GM19324 (cell line): Measurements from ENCODE around the gene PRM3.
A peak's percentile ranks its signal among the peaks of the same experiment; 100 is the strongest.

Experiments used
- ATAC-seq: cut with Tn5 transposase; IDR thresholded peaks from one replicate; pipeline ENCODE4 v1.9.1; 2021; ENCODE audit warnings: mild to moderate bottlenecking, moderate library complexity; ENCODE audit not compliant: unreplicated experiment, low FRiP score

The PRM3 gene

GRCh38 chr16:11262915-11263314 is 10.5 kb downstream of the PRM3 start:
- no peak for ATAC-seq

GRCh38 chr16:11260596-11260966 is 12.8 kb downstream of the PRM3 start:
- ATAC-seq: no peak

GRCh38 chr16:11259655-11260595 is 13.5 kb downstream of the PRM3 start:
- ATAC-seq: no peak

- no peak for ATAC-seq
Measured at GRCh38 chr16:11258553-11259492, 14.6 kb downstream of the PRM3 start.

- ATAC-seq: no peak
Measured at GRCh38 chr16:11257131-11257938, 16.1 kb downstream of the PRM3 start.

- no peak for ATAC-seq
Measured at GRCh38 chr16:11256661-11257130, 16.7 kb downstream of the PRM3 start.

GRCh38 chr16:11255737-11256660 is 17.4 kb downstream of the PRM3 start, which contains the start of gene SOCS1:
TSS of gene SOCS1 (minus strand) at chr16:11256204. CDS start at chr16:11255478, 726 bp downstream.
- peak; percentile 68 for ATAC-seq

- peak; percentile 4 for ATAC-seq
Measured at GRCh38 chr16:11254913-11255736, 18.3 kb downstream of the PRM3 start.

- ATAC-seq: no peak
Measured at GRCh38 chr16:11253995-11254912, 19.2 kb downstream of the PRM3 start.

GRCh38 chr16:11253009-11253994 is 20.1 kb downstream of the PRM3 start:
- ATAC-seq: no peak

GRCh38 chr16:11252482-11252931 is 20.9 kb downstream of the PRM3 start:
- ATAC-seq: no peak

- ATAC-seq: no peak
Measured at GRCh38 chr16:11251525-11252481, 21.6 kb downstream of the PRM3 start.

GRCh38 chr16:11250786-11251524 is 22.5 kb downstream of the PRM3 start:
- no peak for ATAC-seq
